Activated T-cell treated with anti-CD3 and anti-CD28 coated beads, Interleukin-2, amount 50 U/mL, for 72 hours (primary cell): ENCODE results near the gene PMIS2. TPM values are rescaled to one million over a fixed set of nuclear protein-coding genes. Genes with fewer than 3 reads are reported as not detected.
A peak's percentile ranks its signal among the peaks of the same experiment; 100 is the strongest.
"Not testable (repeated sequence)": the region's sequence is repeated elsewhere in the genome, so short reads cannot be mapped to it uniquely, and the experiment has no call there.

Experiments
- ATAC-seq, 2 donors: fragments of 150-1000 bp; cut with Tn5 transposase; replicated peaks in 1 of 2; 2 replicates each; pipeline ENCODE4 v1.10.0; 2021; ENCODE audit warnings: moderate library complexity in 2 of 2, mild to moderate bottlenecking in 1 of 2
- DNase-seq, 2 donors: peaks; one replicate each; pipeline ENCODE4 v3.0.0; 2021 to 2022; ENCODE audit warnings: mixed read lengths in 1 of 2
- H3K27ac Mint-ChIP-seq: one replicate; pipeline ENCODE4 v1.8.0; 2022; ENCODE audit warnings: mild to moderate bottlenecking, moderate library complexity, mixed read lengths
- H3K27me3 Mint-ChIP-seq: one replicate; pipeline ENCODE4 v1.8.0; 2022; ENCODE audit warnings: low read depth, mixed read lengths
- H3K36me3 Mint-ChIP-seq, 2 donors: one replicate each; pipeline ENCODE4 v1.8.0; 2022; ENCODE audit warnings: mixed read lengths in 2 of 2, mild to moderate bottlenecking in 1 of 2; ENCODE audit not compliant: insufficient read depth in 2 of 2
- H3K4me1 Mint-ChIP-seq: one replicate; pipeline ENCODE4 v1.8.0; 2022; ENCODE audit warnings: low read depth, mixed read lengths
- H3K4me3 Mint-ChIP-seq, 2 donors: one replicate each; pipeline ENCODE4 v1.8.0; 2022; ENCODE audit warnings: mild to moderate bottlenecking in 2 of 2, mixed read lengths in 2 of 2, moderate library complexity in 2 of 2
- H3K9me3 Mint-ChIP-seq, 2 donors: one replicate each; pipeline ENCODE4 v1.8.0; 2022; ENCODE audit warnings: mixed read lengths in 2 of 2
- total RNA-seq, 2 donors: library from RNA; stranded (reverse); gene quantifications; one replicate each; pipeline ENCODE4 v1.2.3, GENCODE V29; 2022

Gene PMIS2
- total RNA-seq, 2 donors from 2014 or later, result not detected

- ATAC-seq (no peak), DNase-seq (no peak)
- Mint-ChIP-seq H3K4me1 (no peaks in the 10 kb centered on the region), H3K27me3 (peaks cover 13% of the 10 kb centered on the region), H3K27ac (no peak overlapping the region), H3K4me3 (no peak overlapping the region), H3K9me3 (peaks cover 14 to 17% of the 10 kb centered on the region in 2 donors), H3K36me3 (peaks cover 11 to 17% of the 10 kb centered on the region in 2 donors)
Observed at GRCh38 chr19:35578707-35579106, 7.3 kb upstream of the PMIS2 start.

DNA sequence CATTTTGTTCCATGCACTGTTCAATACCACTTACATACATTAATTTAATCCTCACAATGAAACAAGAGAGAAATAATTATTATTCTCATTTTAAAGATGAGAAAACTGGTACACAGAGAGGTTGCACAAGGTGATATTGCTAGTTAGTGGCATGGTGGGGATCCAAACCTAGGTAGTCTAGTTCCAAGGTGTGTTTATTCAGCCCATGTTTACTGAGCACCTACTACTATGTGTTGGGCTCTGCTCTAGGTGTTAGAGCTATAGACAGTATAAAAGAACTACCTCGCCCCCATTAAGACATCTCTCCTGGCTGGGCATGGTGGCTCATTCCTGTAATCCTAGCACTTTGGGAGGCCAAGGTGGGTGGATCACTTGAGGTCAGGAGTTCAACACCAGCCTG, 3.2 kb upstream of the PMIS2 start:
- Mint-ChIP-seq H3K4me3 (no peak overlapping the region), H3K27me3 (peaks cover 33% of the 10 kb centered on the region), H3K27ac (no peak overlapping the region), H3K36me3 (peaks cover 0 to 1% of the 10 kb centered on the region in 2 donors), H3K9me3 (peaks cover 0 to 3% of the 10 kb centered on the region in 2 donors), H3K4me1 (no peaks in the 10 kb centered on the region)
- DNase-seq (no peak), ATAC-seq (no peak)

DNA sequence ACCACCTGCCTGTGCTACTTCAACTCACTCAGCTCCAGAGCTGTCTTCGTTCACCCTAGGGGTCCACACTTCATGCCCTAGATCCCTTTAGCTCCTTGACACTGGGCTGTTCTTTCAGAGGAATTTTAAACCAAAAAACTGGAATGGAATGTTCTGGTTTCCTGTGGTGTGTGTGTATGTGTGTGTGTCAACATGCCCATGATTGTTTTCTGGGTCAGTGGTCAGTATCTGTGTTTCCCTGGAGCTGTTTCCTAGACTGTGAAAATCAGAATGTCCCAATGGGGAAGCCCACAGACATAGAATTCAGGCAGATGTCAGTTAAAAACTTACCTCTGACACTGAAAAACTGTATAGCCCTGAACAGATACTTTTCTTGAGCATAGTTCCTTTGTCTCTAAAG, 1.3 kb downstream of the PMIS2 start:
- Mint-ChIP-seq H3K4me1 (no peaks in the 10 kb centered on the region), H3K9me3 (peaks cover 0 to 3% of the 10 kb centered on the region in 2 donors), H3K27me3 (peaks cover 33% of the 10 kb centered on the region), H3K27ac (no peak overlapping the region), H3K36me3 (no peaks in the 10 kb centered on the region), H3K4me3 (no peak overlapping the region)
- no peak for ATAC-seq
- DNase-seq, result no peak

DNA sequence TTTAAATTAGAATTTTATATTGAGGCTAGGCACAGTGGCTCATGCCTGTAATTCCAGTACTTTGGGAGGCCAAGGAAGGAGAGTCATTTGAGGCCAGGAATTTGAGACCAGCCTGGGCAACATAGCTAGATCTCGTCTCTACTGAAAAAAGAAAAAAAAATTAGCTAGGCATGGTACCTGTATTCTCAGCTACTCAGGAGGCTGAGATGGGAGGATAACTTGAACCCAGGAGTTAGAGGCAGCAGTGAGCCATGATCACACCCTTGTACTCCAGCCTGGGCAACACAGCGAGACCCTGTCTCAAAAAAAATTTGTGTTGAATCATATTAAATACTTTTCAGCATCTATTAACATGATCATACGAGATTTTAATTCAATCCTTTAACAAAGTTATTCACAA, 4.9 kb downstream of the PMIS2 start:
- no peak overlapping the region for H3K27ac Mint-ChIP-seq
- DNase-seq, result no peak
- no peaks in the 10 kb centered on the region for H3K36me3 Mint-ChIP-seq
- H3K27me3 Mint-ChIP-seq, result peaks cover 12% of the 10 kb centered on the region
- H3K4me1 Mint-ChIP-seq, result no peaks in the 10 kb centered on the region
- H3K4me3 Mint-ChIP-seq, result no peak overlapping the region
- no peak for ATAC-seq
- H3K9me3 Mint-ChIP-seq, result no peaks in the 10 kb centered on the region

- H3K27me3 Mint-ChIP-seq, result peaks cover 5% of the 10 kb centered on the region
- no peak overlapping the region for H3K27ac Mint-ChIP-seq
- no peaks in the 10 kb centered on the region for H3K36me3 Mint-ChIP-seq
- no peak for ATAC-seq
- peaks cover 8% of the 10 kb centered on the region for H3K4me1 Mint-ChIP-seq
- H3K9me3 Mint-ChIP-seq, result no peaks in the 10 kb centered on the region
- DNase-seq, result no peak
- no peak overlapping the region for H3K4me3 Mint-ChIP-seq
Observed at GRCh38 chr19:35592226-35592625, 6.3 kb downstream of the PMIS2 start.

- H3K27me3 Mint-ChIP-seq, result peaks cover 11% of the 10 kb centered on the region
- not testable (repeated sequence) for H3K27ac Mint-ChIP-seq, H3K4me1 Mint-ChIP-seq, H3K9me3 Mint-ChIP-seq, H3K4me3 Mint-ChIP-seq, DNase-seq, ATAC-seq, H3K36me3 Mint-ChIP-seq
Observed at GRCh38 chr19:35595026-35595425, 9.1 kb downstream of the PMIS2 start.

GRCh38 chr19:35595928-35596327, 10.0 kb downstream of the PMIS2 start:
- no peaks in the 10 kb centered on the region for H3K9me3 Mint-ChIP-seq
- ATAC-seq (no peak), DNase-seq (no peak)
- H3K36me3 Mint-ChIP-seq, result no peaks in the 10 kb centered on the region
- no peak overlapping the region for H3K4me3 Mint-ChIP-seq
- H3K27ac Mint-ChIP-seq, result no peak overlapping the region
- H3K27me3 Mint-ChIP-seq, result peaks cover 11% of the 10 kb centered on the region
- H3K4me1 Mint-ChIP-seq, result peaks cover 8% of the 10 kb centered on the region

DNA sequence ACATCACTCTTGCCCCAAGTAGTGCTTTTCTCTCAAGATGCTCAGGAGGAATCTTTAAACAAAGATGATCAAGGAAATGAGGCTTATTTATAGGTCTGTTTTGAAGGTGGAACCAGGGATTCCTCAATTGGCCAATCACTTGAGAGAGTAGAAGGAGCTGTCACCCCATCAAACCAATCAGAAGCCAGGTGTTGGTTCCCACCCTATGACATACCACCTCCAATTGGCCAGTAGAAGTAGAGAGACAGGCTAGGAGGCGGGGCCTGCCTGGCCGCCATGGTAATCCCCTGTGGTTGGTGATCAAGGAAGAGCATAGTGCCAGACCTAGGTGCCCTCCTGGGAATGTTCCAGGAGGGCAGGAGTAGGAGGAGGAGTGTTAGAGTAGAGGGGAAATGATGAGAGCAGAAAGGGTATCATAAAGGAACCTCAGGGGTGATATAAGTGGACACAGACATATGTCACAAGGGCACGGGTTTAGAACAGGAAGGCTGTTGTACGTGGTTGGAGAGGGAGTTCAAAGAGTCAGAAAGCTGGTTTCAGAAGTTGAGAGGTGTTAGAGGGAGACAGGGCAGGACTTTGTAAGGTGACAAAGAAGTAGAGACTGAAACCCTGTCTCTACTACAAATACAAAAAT, 10.5 kb downstream of the PMIS2 start:
- peak overlapping the region; percentile 33 to 37 for H3K4me3 Mint-ChIP-seq
- DNase-seq (peak; percentile 26 to 45), ATAC-seq (peak; percentile 77 to 96)
- peaks cover 8% of the 10 kb centered on the region for H3K4me1 Mint-ChIP-seq
- H3K27me3 Mint-ChIP-seq, result peaks cover 11% of the 10 kb centered on the region
- H3K36me3 Mint-ChIP-seq, result no peaks in the 10 kb centered on the region
- H3K9me3 Mint-ChIP-seq, result no peaks in the 10 kb centered on the region
- H3K27ac Mint-ChIP-seq, result no peak overlapping the region

DNA sequence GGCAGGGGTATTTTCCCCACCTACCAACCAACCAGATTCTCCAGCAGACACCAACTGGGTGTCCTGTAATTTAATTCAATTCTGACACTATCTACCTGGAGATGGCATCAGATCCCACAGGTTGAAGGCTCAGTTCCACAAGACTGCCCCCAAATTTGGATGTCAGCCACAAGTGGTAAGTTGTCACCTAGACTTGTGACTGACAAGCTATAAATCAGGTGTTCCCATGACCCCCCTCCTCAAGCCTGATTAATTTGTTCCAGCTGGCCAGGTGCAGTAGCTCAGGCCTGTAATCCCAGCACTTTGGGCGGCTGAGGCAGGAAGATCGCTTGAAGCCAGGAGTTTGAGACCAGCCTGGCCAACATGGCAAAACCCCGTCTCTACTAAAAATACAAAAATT, 16.0 kb downstream of the PMIS2 start:
- H3K4me3 Mint-ChIP-seq, result no peak overlapping the region
- no peak for DNase-seq
- no peaks in the 10 kb centered on the region for H3K36me3 Mint-ChIP-seq
- ATAC-seq, result no peak
- no peak overlapping the region for H3K27ac Mint-ChIP-seq
- peaks cover 6% of the 10 kb centered on the region for H3K27me3 Mint-ChIP-seq
- H3K9me3 Mint-ChIP-seq, result no peaks in the 10 kb centered on the region
- no peaks in the 10 kb centered on the region for H3K4me1 Mint-ChIP-seq

DNA sequence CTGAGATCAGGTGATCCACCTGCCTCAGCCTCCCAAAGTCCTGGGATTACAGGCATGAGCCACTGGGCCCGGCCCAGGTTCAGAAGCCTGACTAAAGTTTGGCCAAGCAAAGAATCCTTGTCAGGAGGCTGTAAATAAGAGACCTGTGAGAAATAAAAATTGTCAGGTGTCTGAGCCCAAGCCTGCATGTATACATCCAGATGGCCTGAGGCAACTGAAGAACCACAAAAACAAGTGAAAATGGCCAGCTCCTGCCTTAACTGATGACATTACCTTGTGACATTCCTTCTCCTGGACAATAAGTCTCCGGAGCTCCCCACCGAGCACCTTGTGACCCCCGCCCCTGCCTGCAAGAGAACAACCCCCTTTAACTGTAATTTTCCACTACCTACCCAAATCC, 18.5 kb downstream of the PMIS2 start:
- H3K9me3 Mint-ChIP-seq, H3K27ac Mint-ChIP-seq, DNase-seq, ATAC-seq, H3K4me3 Mint-ChIP-seq, H3K4me1 Mint-ChIP-seq, H3K27me3 Mint-ChIP-seq: not testable (repeated sequence)
- H3K36me3 Mint-ChIP-seq, result peaks cover 10 to 11% of the 10 kb centered on the region in 2 donors

GRCh38 chr19:35607170-35607569, 21.2 kb downstream of the PMIS2 start:
- ATAC-seq, DNase-seq, H3K4me3 Mint-ChIP-seq, H3K27ac Mint-ChIP-seq, H3K27me3 Mint-ChIP-seq, H3K9me3 Mint-ChIP-seq: not testable (repeated sequence)
- H3K36me3 Mint-ChIP-seq, result peaks cover 10 to 11% of the 10 kb centered on the region in 2 donors
- H3K4me1 Mint-ChIP-seq, result peaks cover 16% of the 10 kb centered on the region

GRCh38 chr19:35607661-35608060, 21.7 kb downstream of the PMIS2 start:
- Mint-ChIP-seq H3K4me3 (no peak overlapping the region), H3K27me3 (no peaks in the 10 kb centered on the region), H3K9me3 (peaks cover 7 to 8% of the 10 kb centered on the region in 2 donors), H3K36me3 (peaks cover 10 to 11% of the 10 kb centered on the region in 2 donors), H3K27ac (no peak overlapping the region), H3K4me1 (peaks cover 18% of the 10 kb centered on the region)
- no peak for ATAC-seq
- no peak for DNase-seq

GRCh38 chr19:35608251-35608650, 22.3 kb downstream of the PMIS2 start:
- DNase-seq (no peak), ATAC-seq (no peak)
- peaks cover 10 to 11% of the 10 kb centered on the region in 2 donors for H3K36me3 Mint-ChIP-seq
- peak overlapping the region; percentile 56 for H3K27ac Mint-ChIP-seq
- H3K4me1 Mint-ChIP-seq, result peaks cover 20% of the 10 kb centered on the region
- H3K4me3 Mint-ChIP-seq, result peak overlapping the region in 1 of 2 donors; percentile 15
- peaks cover 7 to 8% of the 10 kb centered on the region in 2 donors for H3K9me3 Mint-ChIP-seq
- no peaks in the 10 kb centered on the region for H3K27me3 Mint-ChIP-seq

GRCh38 chr19:35609851-35610353, 23.9 kb downstream of the PMIS2 start:
- H3K4me1 Mint-ChIP-seq, result peaks cover 27% of the 10 kb centered on the region
- peak overlapping the region; percentile 4 to 31 for H3K4me3 Mint-ChIP-seq
- H3K36me3 Mint-ChIP-seq, result peaks cover 11 to 16% of the 10 kb centered on the region in 2 donors
- peak overlapping the region; percentile 3 for H3K27ac Mint-ChIP-seq
- ATAC-seq (peak in 1 of 2 donors; percentile 43), DNase-seq (peak in 1 of 2 donors; percentile 49)
- no peaks in the 10 kb centered on the region for H3K27me3 Mint-ChIP-seq
- peaks cover 7 to 8% of the 10 kb centered on the region in 2 donors for H3K9me3 Mint-ChIP-seq
